PC-9 (cell line): ENCODE measurements around the gene GRID2IP.

Experiments used
- EZH2 ChIP-seq: fragments of 200-600 bp; sonication (generic); IDR thresholded peaks from 2 replicates; pipeline ENCODE4 v1.8.0; 2017; ENCODE audit warnings: antibody characterized with exemption, low read depth
- TF ChIP-seq, protein P1 (sequence below): fragments of 200-600 bp; sonication (generic); conservative IDR thresholded peaks from 2 replicates; pipeline ENCODE4 v1.6.1; 2017; ENCODE audit warnings: mixed run types, antibody characterized with exemption, mild to moderate bottlenecking, moderate library complexity

GRCh38 chr7:6559896-6560295 lies 8.6 kb upstream of the GRID2IP start:
- no peak for TF ChIP-seq EZH2
- TF ChIP-seq, protein P1, sequence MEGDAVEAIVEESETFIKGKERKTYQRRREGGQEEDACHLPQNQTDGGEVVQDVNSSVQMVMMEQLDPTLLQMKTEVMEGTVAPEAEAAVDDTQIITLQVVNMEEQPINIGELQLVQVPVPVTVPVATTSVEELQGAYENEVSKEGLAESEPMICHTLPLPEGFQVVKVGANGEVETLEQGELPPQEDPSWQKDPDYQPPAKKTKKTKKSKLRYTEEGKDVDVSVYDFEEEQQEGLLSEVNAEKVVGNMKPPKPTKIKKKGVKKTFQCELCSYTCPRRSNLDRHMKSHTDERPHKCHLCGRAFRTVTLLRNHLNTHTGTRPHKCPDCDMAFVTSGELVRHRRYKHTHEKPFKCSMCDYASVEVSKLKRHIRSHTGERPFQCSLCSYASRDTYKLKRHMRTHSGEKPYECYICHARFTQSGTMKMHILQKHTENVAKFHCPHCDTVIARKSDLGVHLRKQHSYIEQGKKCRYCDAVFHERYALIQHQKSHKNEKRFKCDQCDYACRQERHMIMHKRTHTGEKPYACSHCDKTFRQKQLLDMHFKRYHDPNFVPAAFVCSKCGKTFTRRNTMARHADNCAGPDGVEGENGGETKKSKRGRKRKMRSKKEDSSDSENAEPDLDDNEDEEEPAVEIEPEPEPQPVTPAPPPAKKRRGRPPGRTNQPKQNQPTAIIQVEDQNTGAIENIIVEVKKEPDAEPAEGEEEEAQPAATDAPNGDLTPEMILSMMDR = no peak
